Mesendoderm (in vitro differentiated cells): Measurements from ENCODE around the gene MYO1G.
A peak's percentile ranks its signal among the peaks of the same experiment; 100 is the strongest.

Experiments
- DNase-seq: peaks from one replicate; pipeline ENCODE4 v3.0.0; 2013
- H2AK5ac ChIP-seq: 2 replicates; pipeline ENCODE4 v1.6.1; 2013; ENCODE audit warnings: low read length, inconsistent platforms
- H2BK120ac ChIP-seq: 2 replicates; pipeline ENCODE4 v1.6.1; 2013; ENCODE audit warnings: low read depth, mild to moderate bottlenecking, low read length, moderate library complexity, mixed read lengths
- H2BK15ac ChIP-seq: replicated peaks from 2 replicates; pipeline ENCODE4 v1.6.1; 2013; ENCODE audit warnings: low read depth, mild to moderate bottlenecking, moderate library complexity
- H2BK5ac ChIP-seq: 2 replicates; pipeline ENCODE4 v1.6.1; 2013; ENCODE audit warnings: low read length, inconsistent platforms
- H3K18ac ChIP-seq: 2 replicates; pipeline ENCODE4 v1.6.1; 2013; ENCODE audit warnings: mild to moderate bottlenecking, low read length, mixed read lengths
- H3K23ac ChIP-seq: one replicate; pipeline ENCODE4 v1.6.1; 2013; ENCODE audit warnings: low read length
- H3K27ac ChIP-seq: 2 replicates; pipeline ENCODE4 v1.5.1; 2013; ENCODE audit warnings: low read depth, mild to moderate bottlenecking, inconsistent platforms, low read length, moderate library complexity
- H3K27me3 ChIP-seq: 2 replicates; pipeline ENCODE4 v1.6.1; 2013; ENCODE audit warnings: low read length, control low read depth, mild to moderate bottlenecking, inconsistent platforms; ENCODE audit not compliant: insufficient read depth, poor library complexity
- H3K36me3 ChIP-seq: 2 replicates; pipeline ENCODE4 v1.6.1; 2013; ENCODE audit warnings: low read length, inconsistent platforms; ENCODE audit not compliant: control insufficient read depth, insufficient read depth
- H3K4ac ChIP-seq: one replicate; pipeline ENCODE4 v1.6.1; 2013; ENCODE audit warnings: low read depth, mild to moderate bottlenecking, low read length, moderate library complexity
- H3K4me1 ChIP-seq: 2 replicates; pipeline ENCODE4 v1.6.1; 2013; ENCODE audit warnings: low read depth, low read length, inconsistent platforms; ENCODE audit not compliant: control insufficient read depth
- H3K4me2 ChIP-seq: 2 replicates; pipeline ENCODE4 v1.6.1; 2013; ENCODE audit warnings: low read length
- H3K4me3 ChIP-seq: 2 replicates; pipeline ENCODE4 v1.5.1; 2013; ENCODE audit warnings: mild to moderate bottlenecking, low read length
- H3K56ac ChIP-seq: one replicate; pipeline ENCODE4 v1.6.1; 2013; ENCODE audit warnings: low read length
- H3K79me1 ChIP-seq: 2 replicates; pipeline ENCODE4 v1.6.1; 2013; ENCODE audit warnings: low read length, inconsistent platforms
- H3K79me2 ChIP-seq: 2 replicates; pipeline ENCODE4 v1.6.1; 2013; ENCODE audit warnings: mild to moderate bottlenecking, low read length; ENCODE audit not compliant: control insufficient read depth, insufficient read depth
- H3K9ac ChIP-seq: 2 replicates; pipeline ENCODE4 v1.6.1; 2013; ENCODE audit warnings: low read length, inconsistent platforms
- H4K5ac ChIP-seq: one replicate; pipeline ENCODE4 v1.6.1; 2013; ENCODE audit warnings: low read length
- H4K8ac ChIP-seq: one replicate; pipeline ENCODE4 v1.6.1; 2013; ENCODE audit warnings: low read depth, mild to moderate bottlenecking, control low read depth, low read length, moderate library complexity
- WGBS: extraction: QIAGEN DNeasy Blood & Tissue Kit; methylation state at CpG from one replicate; pipeline ENCODE4 v1.1.7; 2013; ENCODE audit warnings: low lambda C conversion rate, missing lambda C conversion rate; ENCODE audit not compliant: insufficient coverage; ENCODE audit errors: extremely low coverage; 5-methylcytosine and 5-hydroxymethylcytosine counted together

The MYO1G gene

DNA sequence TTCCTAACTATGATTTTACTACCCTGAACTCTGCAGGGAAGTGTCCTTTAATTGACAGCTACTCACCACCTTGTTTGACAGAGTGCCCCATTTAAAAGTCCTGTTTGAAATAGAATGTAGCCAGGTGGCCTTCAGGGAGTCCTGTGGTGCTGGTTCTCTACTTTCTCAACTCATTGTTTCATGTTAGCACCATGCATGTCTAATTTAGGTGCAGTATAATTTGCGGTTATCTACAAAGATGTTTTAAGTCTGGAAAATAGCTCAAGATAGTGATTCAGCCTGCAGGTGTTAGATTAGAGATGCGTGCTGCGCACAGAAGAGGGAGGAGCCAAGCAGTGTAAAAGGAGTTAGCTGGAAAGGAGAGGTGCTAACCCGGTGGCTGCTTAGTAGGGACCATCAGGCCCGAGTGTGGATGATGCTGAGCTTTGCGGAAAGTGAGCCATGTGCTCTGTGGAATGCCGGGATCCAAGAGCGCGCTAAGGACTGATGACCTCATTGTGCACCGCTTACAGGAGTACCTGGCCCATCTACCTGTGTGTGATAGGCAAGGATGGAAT is 22.4 kb upstream of the MYO1G start:
- Histone ChIP-seq H4K5ac (no peak overlapping the region), H3K27ac (no peak overlapping the region), H2BK15ac (no peak overlapping the region), H3K36me3 (no peaks in the 10 kb centered on the region), H3K4me1 (peaks cover 3% of the 10 kb centered on the region), H3K79me1 (peaks cover 18% of the 10 kb centered on the region), H3K56ac (peak overlapping the region; percentile 12), H2BK120ac (no peak overlapping the region), H3K79me2 (peaks cover 30% of the 10 kb centered on the region), H2BK5ac (no peak overlapping the region), H3K4ac (no peak overlapping the region), H3K23ac (no peak overlapping the region), H3K18ac (no peak overlapping the region), H4K8ac (no peak overlapping the region), H3K4me3 (no peak overlapping the region), H3K27me3 (no peaks in the 10 kb centered on the region), H3K9ac (peak overlapping the region; percentile 74), H3K4me2 (peak overlapping the region; percentile 55), H2AK5ac (no peak overlapping the region)
- peak; percentile 67 for DNase-seq
- no CpG with 5 or more reads among the region's 10 CpGs for WGBS

DNA sequence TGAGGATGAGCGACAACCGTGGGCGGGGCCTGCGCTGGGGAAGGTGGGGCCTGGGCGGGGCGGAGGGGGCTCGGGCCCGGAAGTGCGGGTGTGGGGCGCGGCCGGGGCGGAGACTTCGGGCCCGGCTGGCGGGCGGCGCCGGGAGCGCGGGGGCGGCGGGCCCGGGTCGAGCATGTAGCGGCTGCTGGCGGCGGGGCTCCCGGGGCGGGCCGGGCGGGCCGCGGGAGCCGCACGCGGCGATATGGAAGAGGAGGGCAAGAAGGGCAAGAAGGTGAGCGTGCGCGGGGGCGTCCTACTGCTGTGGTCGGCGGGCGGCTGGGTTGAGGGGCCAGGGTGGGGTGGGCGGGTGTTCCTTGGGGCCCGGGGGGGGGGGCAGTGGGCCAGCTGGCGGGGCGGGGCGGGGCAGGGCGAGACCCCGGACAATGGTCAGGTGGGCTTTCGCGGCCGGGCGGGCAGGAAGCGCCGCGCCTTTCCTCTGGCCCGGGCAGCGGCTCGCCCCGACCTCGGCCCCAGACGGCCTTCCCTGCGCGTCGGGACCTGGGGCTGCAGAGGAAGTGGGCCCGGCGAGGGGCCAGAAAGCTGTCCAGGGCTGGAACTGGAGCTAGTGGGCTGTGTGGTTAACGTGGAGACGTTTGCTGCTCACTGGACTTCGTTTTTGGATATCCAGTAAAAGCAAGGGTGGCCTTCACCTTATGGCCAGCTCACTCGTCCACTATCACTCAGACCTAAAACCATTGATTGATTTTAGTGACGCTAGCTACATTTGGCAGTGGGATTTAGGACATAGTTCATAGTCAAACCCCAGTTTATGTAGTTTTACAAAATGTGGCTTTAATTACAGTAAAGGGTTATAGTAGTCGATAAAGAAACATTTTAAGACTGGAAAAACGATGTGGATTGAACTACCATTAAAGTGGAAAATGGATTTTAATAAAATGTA is 21.5 kb upstream of the MYO1G start, which contains the start of gene CCM2:
Gene CCM2 (plus strand): TSS at position 109 of the 940 bp plus-strand sequence. CDS start 133 bp downstream, at position 242.
- H2AK5ac ChIP-seq, result no peak within 1 kb of the TSS

DNA sequence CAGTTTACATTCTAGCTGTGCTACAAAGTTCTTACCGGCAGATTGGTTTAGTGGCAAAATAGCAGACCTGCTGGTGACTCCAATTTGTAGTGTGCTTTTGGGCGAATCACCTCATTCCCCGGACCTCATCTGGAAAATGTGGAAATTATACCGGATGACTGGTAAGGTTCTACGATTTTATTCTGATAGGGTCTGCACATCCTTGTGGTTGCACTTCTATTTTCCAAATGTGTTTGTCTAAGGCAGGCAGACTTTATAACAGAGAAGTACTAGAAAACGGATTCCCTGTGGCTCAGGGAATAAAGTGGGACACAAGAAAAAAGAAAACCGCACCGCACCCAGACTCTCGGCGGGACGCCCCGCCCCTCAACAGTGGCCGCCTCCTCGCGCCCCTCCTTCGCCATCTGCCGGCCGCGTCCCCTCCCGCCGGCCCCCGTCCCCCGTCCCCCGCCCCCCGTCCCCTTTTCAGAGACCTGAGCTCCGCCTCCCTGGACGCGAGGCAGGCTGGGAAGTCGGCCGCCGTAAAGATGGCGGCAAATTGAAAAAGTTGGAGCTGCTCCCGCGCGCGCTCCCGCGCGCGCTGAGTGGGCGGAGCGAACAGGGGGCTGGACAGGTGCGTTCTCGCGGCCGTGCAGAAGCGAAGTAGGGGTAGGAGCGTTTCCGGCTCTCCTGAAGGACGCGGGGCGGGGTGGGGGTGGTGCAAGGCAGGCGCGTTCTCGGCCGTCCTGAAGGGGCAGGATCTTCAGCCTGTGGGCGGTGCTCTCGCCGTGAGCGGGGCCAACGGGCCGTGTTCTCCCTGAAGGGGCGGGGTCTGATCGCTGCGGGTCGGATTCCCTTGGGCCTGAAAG is 20.7 kb upstream of the MYO1G start:
- H2BK5ac ChIP-seq, result no peak overlapping the region
- no peak overlapping the region for H2AK5ac ChIP-seq
- H3K4ac ChIP-seq, result peak overlapping the region; percentile 44
- H2BK15ac ChIP-seq, result no peak overlapping the region
- peaks cover 24% of the 10 kb centered on the region for H3K79me2 ChIP-seq
- peak overlapping the region; percentile 85 for H3K27ac ChIP-seq
- peak overlapping the region; percentile 87 for H3K4me2 ChIP-seq
- peaks cover 3% of the 10 kb centered on the region for H3K4me1 ChIP-seq
- H3K4me3 ChIP-seq, result peak overlapping the region; percentile 63
- H4K8ac ChIP-seq, result no peak overlapping the region
- no CpG with 5 or more reads among the region's 66 CpGs for WGBS
- peaks cover 10% of the 10 kb centered on the region for H3K79me1 ChIP-seq
- H2BK120ac ChIP-seq, result no peak overlapping the region
- peak overlapping the region; percentile 75 for H3K9ac ChIP-seq
- H3K23ac ChIP-seq, result no peak overlapping the region
- no peaks in the 10 kb centered on the region for H3K36me3 ChIP-seq
- no peak overlapping the region for H4K5ac ChIP-seq
- no peak overlapping the region for H3K18ac ChIP-seq
- H3K56ac ChIP-seq, result peak overlapping the region; percentile 90
- H3K27me3 ChIP-seq, result no peaks in the 10 kb centered on the region
- DNase-seq, result peak; percentile 99

More for the DNA sequence above, 21.5 kb upstream of the MYO1G start, which contains the start of gene CCM2:
- Histone ChIP-seq H3K27me3 (no peaks in the 10 kb centered on the region), H3K56ac (peak within 1 kb of the TSS; percentile 97), H3K4me2 (peak within 1 kb of the TSS; percentile 87), H2BK120ac (no peak within 1 kb of the TSS), H3K4me3 (peak within 1 kb of the TSS; percentile 63), H3K4ac (peak within 1 kb of the TSS; percentile 44), H3K18ac (peak within 1 kb of the TSS; percentile 52), H4K5ac (no peak within 1 kb of the TSS), H3K23ac (no peak within 1 kb of the TSS), H3K79me1 (peaks cover 13% of the 10 kb centered on the region), H3K36me3 (no peaks in the 10 kb centered on the region), H3K4me1 (peaks cover 3% of the 10 kb centered on the region), H3K79me2 (peaks cover 27% of the 10 kb centered on the region), H3K27ac (peak within 1 kb of the TSS; percentile 88), H2BK15ac (no peak within 1 kb of the TSS), H2BK5ac (no peak within 1 kb of the TSS), H4K8ac (peak within 1 kb of the TSS; percentile 93), H3K9ac (peak within 1 kb of the TSS; percentile 75)
- no CpG with 5 or more reads among the region's 77 CpGs for WGBS
- DNase-seq, result peak; percentile 49

DNA sequence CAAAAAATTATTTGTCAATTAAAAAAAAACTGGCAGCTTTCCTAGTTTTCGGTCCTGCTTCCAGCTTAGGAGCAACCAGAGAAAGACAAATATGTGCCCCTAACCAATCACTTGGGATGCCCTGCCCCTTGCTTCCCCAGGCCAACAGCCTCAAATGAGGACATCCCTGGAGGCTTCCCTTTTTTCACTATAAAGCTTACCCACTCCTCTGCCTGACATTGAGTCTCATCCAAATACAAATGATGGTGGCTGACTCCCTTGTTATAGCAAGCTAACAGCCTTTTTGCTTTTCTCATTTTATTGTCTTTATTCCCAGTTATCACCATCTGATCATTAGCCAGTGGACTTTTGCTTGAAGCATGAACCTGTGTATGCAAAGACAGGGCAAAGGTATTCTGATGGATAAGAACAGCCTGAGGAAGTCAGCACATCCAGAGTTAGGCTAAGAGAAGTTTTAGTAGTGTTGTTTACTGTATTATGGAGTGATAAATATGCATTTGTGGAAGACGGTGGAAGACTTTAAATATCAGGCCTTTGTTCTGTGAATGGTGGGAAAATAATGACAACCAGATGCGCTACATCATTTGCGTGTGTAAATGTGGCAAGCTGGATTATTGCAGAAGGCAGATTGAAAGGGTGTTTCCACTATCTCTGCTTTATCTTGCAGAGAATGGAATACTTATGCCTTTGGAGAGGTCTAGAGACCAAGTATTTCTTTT is 19.5 kb upstream of the MYO1G start:
- Histone ChIP-seq H4K5ac (no peak overlapping the region), H2BK120ac (no peak overlapping the region), H3K36me3 (no peaks in the 10 kb centered on the region), H3K4me3 (no peak overlapping the region), H2AK5ac (no peak overlapping the region), H4K8ac (no peak overlapping the region), H2BK5ac (no peak overlapping the region), H3K18ac (no peak overlapping the region), H3K79me1 (peaks cover 8% of the 10 kb centered on the region), H2BK15ac (no peak overlapping the region), H3K23ac (no peak overlapping the region), H3K4me1 (peaks cover 3% of the 10 kb centered on the region), H3K9ac (no peak overlapping the region), H3K4ac (no peak overlapping the region), H3K79me2 (peaks cover 20% of the 10 kb centered on the region), H3K27me3 (no peaks in the 10 kb centered on the region), H3K27ac (no peak overlapping the region), H3K4me2 (no peak overlapping the region), H3K56ac (no peak overlapping the region)
- WGBS, result no CpG with 5 or more reads among the region's 4 CpGs
- DNase-seq, result no peak
